ENCODE data around the gene TBX10.

DNA sequence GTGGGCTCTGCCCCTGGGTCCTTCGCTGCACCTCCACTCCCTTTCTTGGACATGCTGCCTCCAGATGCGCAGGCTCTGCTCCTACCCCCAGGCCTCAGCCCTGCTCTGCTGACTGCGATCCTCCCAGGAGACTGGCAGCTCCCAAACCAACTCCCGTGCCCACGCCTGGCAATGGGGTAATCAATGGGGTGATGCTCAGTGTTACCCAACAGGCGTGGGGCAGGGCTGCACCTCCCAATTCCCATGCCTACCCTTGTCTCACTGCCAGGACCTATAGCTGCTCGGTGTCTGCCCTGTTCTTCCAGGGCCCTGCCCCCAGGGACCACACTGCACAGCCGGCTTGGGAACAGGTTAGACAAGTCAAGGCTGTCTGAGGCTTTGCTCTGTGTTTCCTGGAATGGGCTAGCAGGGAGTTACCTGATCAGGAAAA, 34.9 kb upstream of the TBX10 start, which contains the start of gene ALDH3B2:
- TF ChIP-seq, protein P1, sequence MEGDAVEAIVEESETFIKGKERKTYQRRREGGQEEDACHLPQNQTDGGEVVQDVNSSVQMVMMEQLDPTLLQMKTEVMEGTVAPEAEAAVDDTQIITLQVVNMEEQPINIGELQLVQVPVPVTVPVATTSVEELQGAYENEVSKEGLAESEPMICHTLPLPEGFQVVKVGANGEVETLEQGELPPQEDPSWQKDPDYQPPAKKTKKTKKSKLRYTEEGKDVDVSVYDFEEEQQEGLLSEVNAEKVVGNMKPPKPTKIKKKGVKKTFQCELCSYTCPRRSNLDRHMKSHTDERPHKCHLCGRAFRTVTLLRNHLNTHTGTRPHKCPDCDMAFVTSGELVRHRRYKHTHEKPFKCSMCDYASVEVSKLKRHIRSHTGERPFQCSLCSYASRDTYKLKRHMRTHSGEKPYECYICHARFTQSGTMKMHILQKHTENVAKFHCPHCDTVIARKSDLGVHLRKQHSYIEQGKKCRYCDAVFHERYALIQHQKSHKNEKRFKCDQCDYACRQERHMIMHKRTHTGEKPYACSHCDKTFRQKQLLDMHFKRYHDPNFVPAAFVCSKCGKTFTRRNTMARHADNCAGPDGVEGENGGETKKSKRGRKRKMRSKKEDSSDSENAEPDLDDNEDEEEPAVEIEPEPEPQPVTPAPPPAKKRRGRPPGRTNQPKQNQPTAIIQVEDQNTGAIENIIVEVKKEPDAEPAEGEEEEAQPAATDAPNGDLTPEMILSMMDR (IDR thresholded peaks at IDR 0.05) = no peak
- no peak for TF ChIP-seq POLR2A (IDR thresholded peaks at IDR 0.05)
